ENCODE measurements around the gene HOXA7. TPM values are rescaled to one million over a fixed set of nuclear protein-coding genes. Genes with fewer than 3 reads are reported as not detected.

HOXA7 gene
- total RNA-seq, 1 donor from 2014 or later = not detected

DNA sequence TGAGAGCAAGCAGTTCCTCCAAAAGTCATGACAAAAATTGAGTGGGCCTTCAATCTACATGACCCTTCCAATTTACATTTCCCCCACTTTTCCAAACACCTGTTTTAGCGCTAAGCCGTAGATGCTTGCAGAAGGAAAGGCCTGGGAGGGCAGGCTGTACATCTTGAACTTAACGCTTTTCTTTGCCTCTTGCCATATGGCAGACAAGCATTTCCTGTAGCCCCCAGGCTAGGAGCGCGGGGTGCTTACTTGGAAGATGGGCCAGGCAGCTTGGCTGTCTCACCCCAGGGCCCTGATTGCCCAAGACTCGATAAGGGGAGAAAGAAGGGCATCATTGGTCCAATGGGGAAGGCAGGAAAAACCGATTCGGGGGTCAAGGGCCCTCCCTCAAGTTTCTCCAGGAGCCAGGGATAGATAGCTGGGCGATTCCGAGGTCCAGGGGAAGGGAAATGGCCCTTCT, 15.9 kb upstream of the HOXA7 start:
- H3K4me3 Mint-ChIP-seq (ENCODE audit: unreplicated experiment) = peak overlapping the region; percentile 36
- H3K9me3 Mint-ChIP-seq (ENCODE audit: unreplicated experiment) = peaks cover 12% of the 10 kb centered on the region
- peaks cover 4% of the 10 kb centered on the region for H3K36me3 Mint-ChIP-seq (ENCODE audit: unreplicated experiment)
- DNase-seq = peak; percentile 13
- no peaks in the 10 kb centered on the region for H3K4me1 Mint-ChIP-seq (ENCODE audit: low read depth, unreplicated experiment)
- no peak overlapping the region for H3K27ac Mint-ChIP-seq (ENCODE audit: unreplicated experiment)
- peaks cover 40% of the 10 kb centered on the region for H3K27me3 Mint-ChIP-seq (ENCODE audit: unreplicated experiment)
- TF ChIP-seq, protein P1, sequence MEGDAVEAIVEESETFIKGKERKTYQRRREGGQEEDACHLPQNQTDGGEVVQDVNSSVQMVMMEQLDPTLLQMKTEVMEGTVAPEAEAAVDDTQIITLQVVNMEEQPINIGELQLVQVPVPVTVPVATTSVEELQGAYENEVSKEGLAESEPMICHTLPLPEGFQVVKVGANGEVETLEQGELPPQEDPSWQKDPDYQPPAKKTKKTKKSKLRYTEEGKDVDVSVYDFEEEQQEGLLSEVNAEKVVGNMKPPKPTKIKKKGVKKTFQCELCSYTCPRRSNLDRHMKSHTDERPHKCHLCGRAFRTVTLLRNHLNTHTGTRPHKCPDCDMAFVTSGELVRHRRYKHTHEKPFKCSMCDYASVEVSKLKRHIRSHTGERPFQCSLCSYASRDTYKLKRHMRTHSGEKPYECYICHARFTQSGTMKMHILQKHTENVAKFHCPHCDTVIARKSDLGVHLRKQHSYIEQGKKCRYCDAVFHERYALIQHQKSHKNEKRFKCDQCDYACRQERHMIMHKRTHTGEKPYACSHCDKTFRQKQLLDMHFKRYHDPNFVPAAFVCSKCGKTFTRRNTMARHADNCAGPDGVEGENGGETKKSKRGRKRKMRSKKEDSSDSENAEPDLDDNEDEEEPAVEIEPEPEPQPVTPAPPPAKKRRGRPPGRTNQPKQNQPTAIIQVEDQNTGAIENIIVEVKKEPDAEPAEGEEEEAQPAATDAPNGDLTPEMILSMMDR (IDR thresholded peaks at IDR 0.05; ENCODE audit: partially characterized antibody, unreplicated experiment) = no peak

DNA sequence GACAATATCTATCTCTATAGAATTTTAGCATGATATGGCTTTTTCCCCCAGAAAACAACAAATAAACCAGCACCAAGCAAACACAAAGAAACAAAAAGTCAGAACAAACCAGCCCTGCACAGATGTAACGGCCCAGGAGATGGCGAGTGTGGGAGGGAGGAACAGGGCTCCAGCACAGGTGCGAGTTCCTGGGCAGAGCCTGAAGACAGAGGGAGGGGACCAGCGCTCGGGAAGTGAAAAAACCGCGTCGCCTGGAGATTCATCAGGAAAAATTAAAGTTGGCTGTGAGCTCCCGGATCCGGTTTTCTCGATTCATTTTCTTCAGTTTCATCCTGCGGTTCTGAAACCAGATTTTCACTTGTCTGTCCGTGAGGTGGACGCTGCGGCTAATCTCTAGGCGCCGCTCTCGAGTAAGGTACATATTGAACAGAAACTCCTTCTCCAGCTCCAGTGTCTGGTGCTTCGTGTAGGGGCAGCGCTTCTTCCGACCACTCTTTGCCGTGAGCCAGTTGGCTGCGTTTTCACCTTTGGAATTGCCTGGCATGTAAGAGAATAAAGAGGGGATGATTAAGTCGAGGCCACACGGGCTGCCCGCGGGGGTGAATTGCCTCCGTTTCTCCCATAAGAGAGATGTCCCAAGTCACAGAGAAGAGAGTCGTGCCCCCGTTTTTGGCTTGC, 15.3 kb upstream of the HOXA7 start:
- peaks cover 13% of the 10 kb centered on the region for H3K9me3 Mint-ChIP-seq (ENCODE audit: unreplicated experiment)
- no peak overlapping the region for H3K27ac Mint-ChIP-seq (ENCODE audit: unreplicated experiment)
- peak; percentile 16 for DNase-seq
- peaks cover 4% of the 10 kb centered on the region for H3K36me3 Mint-ChIP-seq (ENCODE audit: unreplicated experiment)
- H3K4me1 Mint-ChIP-seq (ENCODE audit: low read depth, unreplicated experiment) = no peaks in the 10 kb centered on the region
- no peak overlapping the region for H3K4me3 Mint-ChIP-seq (ENCODE audit: unreplicated experiment)
- TF ChIP-seq, protein P1 (IDR thresholded peaks at IDR 0.05; ENCODE audit: partially characterized antibody, unreplicated experiment) = no peak
- H3K27me3 Mint-ChIP-seq (ENCODE audit: unreplicated experiment) = peaks cover 43% of the 10 kb centered on the region

DNA sequence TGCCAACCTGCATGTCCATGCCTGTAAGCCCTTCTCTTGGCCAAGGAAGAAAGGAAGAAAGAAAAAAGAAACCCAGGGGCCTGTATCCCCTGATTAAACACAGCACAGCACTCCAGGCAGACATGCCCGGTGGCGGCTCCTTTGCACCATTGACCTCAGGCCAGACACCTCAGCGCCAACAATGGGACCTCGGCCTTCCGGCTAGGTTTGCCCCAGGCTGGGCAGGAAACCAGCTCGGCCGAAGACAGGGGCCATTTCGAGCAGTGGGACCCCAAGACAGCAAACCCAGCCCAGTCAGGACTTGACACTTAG, 14.8 kb upstream of the HOXA7 start:
- Mint-ChIP-seq H3K36me3 (ENCODE audit: unreplicated experiment) (peaks cover 4% of the 10 kb centered on the region), H3K9me3 (ENCODE audit: unreplicated experiment) (peaks cover 13% of the 10 kb centered on the region), H3K27ac (ENCODE audit: unreplicated experiment) (no peak overlapping the region), H3K4me3 (ENCODE audit: unreplicated experiment) (no peak overlapping the region), H3K4me1 (ENCODE audit: low read depth, unreplicated experiment) (no peaks in the 10 kb centered on the region), H3K27me3 (ENCODE audit: unreplicated experiment) (peaks cover 43% of the 10 kb centered on the region)
- TF ChIP-seq, protein P1 (IDR thresholded peaks at IDR 0.05; ENCODE audit: partially characterized antibody, unreplicated experiment) = no peak
- DNase-seq = peak; percentile 21

DNA sequence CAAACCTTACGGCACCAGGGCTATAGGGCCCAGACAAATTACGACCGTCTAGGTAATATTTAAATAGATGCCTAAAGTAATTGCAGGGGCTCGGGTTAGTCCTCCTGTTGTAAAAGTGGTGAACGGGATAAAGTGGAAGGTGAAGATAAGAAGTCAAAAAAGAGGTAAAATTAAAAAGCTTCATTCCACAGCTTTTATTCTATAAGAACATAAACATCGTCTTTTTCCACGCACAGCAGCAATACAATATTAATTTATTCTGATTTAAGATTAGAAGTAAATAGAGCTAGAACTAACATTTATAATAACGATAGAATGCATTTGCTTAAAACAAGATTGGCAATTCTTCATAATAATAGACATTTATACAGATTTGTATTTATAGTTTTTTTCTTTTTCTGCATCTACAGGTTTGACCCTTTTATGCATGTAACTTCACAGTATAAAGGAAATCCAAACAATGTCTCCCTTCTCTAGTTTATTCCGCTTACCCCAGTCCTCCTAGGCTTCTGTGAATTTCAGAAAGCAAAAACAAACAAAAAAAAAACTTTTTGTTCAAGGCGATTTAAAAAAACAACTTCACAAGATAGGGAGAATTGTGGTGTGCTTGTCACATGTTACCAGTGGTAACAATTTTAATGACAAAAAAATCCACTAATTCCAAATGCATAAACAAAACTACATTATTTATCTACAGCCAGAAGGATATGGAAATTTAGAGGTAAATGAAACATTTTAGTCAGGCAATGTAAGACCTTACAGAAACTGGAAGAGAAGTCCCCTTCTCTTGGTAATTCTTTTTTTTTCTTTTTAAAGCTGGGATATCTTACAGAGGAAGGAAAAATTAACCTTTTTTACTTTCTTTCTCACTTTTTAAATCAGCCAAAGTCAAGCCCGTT, 14.2 kb upstream of the HOXA7 start:
- TF ChIP-seq, protein P1 (IDR thresholded peaks at IDR 0.05; ENCODE audit: partially characterized antibody, unreplicated experiment) = no peak
- Mint-ChIP-seq H3K36me3 (ENCODE audit: unreplicated experiment) (peaks cover 4% of the 10 kb centered on the region), H3K27ac (ENCODE audit: unreplicated experiment) (no peak overlapping the region), H3K4me3 (ENCODE audit: unreplicated experiment) (no peak overlapping the region), H3K27me3 (ENCODE audit: unreplicated experiment) (peaks cover 41% of the 10 kb centered on the region), H3K4me1 (ENCODE audit: low read depth, unreplicated experiment) (peaks cover under 1% of the 10 kb centered on the region), H3K9me3 (ENCODE audit: unreplicated experiment) (peaks cover 17% of the 10 kb centered on the region)
- DNase-seq = no peak

Data from glutamatergic neuron (in vitro differentiated cells).